HG03565 (cell line): ENCODE data around the gene TMEM134.

Source experiments
- ATAC-seq: cut with Tn5 transposase; IDR thresholded peaks from one replicate; pipeline ENCODE4 v1.9.1; 2021; ENCODE audit warnings: mild to moderate bottlenecking, moderate library complexity; ENCODE audit not compliant: unreplicated experiment

TMEM134 gene

DNA sequence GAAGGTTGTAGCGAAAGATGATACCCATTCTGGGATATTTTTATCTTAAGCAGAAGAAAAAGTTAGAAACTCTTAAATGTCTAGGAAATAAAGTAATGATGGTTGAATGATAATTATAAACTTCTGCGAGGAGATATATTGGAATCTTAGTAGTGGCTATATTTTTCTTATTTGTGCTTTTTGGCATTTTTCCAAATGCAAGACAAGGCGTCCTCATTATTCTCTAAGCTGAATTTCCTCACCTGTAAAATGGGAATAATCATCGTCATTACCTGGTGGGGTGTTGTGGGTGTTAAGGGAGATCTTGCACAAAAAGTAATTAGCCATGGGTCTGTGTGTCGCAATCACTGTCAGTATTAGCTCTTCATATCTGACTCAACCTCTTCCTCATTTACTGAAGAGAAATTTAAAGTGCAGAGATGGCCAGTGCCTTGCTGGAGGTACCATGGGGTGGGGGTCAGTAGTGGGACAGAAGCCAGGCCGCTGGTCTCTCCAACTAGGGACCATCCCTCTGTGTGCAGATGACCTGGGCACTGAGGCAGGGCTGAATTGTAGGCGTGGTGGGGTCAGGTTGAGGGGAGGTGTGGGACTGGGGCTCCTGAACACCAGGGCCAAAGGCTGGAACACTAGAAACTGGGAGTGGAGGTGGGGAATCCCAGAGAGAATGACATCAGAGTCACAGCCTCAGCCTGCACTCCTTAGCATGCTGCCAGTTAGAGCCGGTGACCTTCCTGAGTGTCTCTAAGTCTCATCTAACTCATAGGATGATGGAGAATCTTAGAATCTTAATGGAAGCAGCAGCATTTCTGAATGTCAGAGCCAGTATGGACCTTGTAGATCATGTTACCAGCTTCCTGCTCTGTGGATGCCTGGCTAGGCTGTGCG is 32.0 kb upstream of the TMEM134 start:
- no peak for ATAC-seq

DNA sequence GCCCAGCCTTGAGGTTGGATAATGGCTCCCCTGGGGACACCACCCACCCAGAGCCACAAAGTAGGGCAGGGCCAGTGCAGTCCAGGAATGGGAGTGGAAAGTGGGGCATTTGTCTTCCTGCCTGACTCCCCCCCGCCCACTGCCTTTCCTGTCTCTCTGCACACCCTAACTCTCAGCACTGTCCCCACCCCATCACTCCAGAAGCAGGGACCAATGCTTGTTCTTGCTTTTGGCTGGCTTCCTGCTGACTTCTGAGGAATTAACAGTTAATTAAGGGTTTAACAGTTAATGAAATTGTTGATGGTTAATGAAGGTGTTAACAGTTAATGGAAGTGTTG is 31.4 kb upstream of the TMEM134 start:
- no peak for ATAC-seq

DNA sequence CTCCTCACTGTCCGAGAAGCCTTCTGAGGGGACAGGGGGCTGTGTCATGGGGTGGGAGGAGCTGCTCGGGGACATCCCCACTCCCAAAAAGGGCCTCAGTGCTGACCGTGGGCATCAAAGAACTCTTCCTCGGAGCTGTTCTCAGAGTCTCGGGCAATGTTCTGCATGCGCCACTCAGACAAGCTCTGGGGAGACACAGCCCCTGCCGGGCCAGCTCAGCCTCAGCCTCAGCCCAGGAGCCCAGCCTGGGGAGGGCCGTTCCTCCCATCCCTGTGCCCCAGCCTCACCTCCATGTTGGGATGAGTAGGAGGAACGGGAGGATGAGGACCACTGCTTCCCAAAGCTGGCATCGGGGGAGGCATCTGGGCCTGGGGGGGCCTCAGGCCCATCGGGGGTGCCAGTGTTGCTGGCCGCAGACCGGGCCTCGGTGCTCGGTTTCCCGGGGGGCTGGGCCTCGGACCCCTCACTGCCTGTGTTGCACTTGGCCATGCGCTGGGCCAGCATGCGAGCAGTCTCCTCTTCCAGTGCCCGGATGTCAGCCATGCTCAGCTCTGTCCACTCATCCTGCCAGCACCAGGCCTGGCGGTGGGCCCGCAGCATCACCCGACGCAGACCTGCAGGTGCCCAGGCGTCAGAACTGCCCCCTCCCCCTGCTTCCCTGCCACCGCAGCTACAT is 30.9 kb upstream of the TMEM134 start:
- no peak for ATAC-seq

DNA sequence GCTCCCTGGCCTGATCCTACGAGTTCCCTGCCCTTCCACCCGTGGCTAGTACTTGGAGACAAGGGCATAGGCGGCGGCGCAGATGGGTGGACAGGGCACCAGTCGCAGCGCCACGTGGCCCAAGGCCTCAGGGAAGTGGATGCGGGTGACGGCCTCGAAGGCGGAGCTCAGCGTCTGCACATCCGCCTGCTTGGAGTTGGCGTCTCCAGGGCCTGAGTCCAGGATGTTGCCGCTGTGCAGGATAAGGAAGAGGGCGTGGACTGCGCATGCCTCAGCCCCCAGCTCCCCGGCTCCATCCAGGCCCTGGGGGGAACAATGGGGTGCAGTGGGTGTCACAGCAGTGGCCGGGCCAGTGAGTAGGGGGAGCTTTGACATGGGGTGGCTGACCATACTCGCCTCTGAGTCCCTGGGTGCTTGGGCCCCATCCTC is 29.5 kb upstream of the TMEM134 start:
- no peak for ATAC-seq

DNA sequence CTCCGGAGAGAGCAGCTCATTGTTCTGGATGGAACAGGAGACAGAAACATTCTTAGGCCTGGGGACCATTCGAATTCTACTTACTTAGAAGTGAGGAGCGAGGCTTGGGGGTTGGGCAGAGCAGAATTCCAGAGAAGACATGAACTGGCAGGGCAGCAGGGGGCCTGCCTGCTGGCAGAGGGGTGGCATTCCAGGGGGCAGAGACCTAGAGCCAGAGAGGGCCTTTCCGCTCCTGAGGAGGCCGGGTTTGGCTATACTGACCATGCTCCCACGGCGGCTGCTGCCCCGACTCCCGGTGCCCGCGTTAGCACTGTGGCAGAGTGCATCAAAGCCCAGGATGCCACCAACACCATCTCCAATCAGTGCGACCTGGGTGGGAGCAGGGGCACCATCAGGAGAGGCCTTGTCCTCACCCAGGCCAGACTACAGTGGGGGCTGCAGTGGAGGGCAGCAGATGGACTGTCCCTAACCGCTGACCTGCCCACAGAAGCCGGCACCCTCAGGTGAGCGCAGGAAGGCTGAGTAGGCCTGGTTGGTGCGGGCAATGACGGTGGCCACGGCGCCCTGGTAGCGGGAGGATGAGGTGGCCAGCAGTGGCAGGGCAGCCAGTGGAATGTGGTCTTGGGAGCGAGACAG is 28.7 kb upstream of the TMEM134 start:
- ATAC-seq = no peak

DNA sequence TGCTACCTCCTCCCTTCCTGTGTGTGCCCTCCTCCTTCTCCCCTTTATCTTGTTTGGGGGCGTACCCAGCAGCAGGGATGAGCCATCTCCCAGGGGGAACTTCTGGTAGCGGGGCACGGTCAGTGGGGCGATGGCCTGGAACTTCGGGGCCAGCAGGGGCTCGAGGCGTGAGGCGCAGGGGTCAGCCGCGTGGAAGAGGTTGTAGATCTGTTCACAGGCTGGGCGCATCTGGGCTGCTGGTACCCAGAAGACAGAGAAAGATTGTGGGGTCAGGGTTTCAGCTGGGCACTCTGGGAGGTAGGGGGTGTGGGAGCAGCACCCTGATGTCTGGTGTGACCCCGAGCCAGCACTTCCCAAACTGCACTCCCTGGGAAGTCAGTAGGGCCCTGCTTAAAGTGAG is 27.1 kb upstream of the TMEM134 start:
- no peak for ATAC-seq

DNA sequence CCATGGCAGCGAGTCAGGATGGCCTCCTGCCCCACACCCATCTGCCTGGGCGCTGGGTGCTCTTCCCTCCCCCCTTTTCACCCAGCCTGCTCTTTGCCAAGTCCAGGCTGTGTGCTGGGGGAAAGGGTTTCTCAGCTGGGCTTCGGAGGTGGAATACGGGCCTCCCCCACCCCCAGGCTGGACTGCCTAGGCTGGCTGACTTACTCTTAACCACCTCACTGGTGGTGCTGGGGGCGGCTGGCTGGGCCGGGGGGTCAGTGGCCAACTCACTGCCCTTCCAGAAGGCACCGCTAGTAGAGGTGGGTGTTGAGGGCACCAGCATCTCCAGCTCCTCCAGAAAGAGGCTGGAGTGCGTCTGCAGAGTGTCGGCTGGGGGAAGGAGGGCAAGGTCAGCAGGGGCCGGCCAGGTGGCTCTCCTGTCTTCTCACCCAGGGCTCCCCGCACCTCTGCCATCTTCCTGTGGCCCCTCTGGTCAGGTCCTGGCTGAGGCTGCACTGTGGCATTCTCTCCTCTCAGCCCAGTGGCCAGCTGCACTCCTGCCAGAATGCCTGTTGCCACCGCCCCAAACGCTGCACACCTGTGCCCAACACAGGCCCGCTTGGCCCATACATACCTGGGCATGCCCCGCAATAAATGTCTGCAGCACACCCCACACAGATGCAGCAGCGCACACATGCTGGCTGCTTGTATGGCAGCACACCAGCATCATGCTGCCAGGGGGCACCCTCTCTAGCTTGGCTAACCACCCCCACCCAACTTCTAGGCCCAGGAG is 26.4 kb upstream of the TMEM134 start:
- ATAC-seq = no peak

DNA sequence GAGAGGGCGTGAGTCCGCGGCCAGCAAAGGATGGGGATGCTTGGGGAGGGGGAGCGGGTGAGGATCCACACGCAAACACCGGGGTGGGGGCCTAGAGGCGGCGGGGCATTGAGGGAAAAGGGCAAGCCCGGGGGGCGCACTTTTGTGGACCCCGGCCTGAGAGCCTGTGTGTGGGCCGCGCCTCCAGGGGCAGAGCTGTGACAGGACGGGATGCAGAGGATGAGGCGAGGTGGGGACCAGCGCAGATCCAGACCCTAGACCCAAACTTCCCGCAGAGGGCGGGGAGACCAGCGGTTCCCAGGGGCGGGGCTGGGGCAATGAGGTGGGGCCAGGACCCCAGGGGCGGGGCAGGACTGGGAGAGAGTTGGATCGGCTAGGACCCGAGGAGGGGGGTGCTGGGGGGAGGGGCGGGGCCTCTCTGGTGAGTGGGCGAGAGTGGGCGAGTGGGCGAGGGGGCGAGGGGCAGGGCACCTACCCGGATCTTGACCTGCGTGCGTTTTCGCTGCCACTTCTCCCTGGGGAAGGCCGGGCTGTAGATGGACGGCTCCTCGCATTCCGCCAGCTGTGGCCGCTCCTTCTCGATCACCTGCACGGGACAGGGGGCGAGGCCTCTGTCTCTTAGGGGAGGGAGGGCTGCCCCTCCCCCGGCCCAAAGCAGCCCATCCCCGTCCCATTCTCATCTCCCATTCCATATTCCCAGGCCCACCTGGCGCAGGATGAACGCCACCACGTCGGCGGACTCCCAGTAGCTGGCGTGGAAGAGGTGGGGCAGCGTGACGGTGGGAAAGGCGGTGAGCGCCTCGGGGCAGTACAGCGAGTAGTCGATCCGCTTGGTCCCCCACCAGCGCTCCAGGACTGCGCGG is 25.6 kb upstream of the TMEM134 start:
- ATAC-seq = no peak

DNA sequence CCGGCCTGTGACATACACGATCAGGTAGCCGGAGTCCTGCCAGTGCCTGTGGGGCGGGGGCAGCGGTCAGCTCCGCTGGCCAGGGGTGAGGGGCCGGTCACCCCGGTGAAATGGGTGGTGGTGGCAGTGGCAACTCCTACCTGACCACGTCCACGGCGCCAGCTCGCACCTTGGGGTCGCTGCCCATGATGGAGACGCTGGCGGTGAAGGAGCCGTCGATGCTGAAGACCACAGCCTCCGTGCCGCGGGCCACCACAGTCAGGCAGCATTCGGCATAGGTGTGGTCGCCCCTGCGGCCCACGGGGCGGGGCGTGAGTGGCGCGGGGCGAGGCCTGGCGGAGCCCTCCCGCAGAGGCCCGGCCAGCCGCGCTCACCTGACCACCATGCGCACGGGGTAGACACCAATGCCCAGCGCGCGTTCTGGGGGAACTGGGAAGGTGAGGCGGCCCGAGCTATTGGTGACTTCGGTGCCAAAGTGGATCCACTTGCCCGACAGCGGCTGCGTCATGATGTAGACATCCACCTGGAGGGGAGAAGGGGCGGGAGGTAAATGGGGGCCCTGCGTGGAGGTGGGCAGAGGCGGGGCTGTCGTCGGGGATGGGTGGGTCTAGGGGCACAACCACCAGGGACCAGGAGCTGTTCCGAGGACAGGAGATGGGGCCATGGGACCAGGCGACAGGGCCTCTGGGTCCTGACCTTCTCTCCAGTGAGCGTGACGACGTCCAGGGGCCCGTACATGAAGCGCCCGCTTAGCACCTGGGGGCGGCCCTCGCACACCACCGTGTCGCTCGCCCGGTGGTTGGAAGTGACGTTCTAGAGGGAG is 24.7 kb upstream of the TMEM134 start:
- no peak for ATAC-seq

DNA sequence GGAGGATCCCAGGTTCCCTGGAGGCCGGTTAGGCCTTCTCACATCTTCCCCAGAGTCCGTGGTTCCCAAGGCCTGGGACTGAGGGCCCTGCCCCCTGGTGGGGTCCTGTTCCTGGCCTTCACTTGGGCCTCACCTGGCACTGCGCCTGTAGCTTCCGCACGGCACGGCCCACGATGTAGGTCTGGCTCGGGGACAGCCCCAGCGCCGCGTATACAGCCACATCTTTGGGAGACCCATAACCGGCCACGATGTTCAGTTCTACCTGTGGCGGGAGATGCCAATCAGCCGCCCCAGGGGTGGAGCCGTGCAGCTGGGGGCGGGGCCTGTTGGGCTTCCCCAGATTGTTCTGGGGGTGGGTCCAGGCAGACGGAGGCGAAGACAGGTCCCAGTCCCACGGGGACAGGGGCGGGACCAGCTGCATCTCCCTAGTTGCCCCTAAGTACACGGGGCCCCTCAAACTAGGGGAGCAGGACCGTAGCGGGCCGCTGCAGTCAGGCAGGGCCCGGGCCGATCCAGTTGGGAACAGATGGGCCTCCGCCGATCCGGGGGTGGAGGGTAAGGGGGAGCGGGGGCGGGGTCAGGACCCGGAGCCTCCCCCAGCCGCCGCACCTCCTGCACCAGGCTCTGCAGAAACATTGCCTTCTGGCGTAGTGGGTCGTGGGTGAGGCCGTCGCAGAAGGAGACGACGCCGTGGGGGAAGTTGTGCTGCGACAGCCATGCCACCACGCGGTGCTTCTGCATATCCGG is 23.9 kb upstream of the TMEM134 start:
- no peak for ATAC-seq

DNA sequence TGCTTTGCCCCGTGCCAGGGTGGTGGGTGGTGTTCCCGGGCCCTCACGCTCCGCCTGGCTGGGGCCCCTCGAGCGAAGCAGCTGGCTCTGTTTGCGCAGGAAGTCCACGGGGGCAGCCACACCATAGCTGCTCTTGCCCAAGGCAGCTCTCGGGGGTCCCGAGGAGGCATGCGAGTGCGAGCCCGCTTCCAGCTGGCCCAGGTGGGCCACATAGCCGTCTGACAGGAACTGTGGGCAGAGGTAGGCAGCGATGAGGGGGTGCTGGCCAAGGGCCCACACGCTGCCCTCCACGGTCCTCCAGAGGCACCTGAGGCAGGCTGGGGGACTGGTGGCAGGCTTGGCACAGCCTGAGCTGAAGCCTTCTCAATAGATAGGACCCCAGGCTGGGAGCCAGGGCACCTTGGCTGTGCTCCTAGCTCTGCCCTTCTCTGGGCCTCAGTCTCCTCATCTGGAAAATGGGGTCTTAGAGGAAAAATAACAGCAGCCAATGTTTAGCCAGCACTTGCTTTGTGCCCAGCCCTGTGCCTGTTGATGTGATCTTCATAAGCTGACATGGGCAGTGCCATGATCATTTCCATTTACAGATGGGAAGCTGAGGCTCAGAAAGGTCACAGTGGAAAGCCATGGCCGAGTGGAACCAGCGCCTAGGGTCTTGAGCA is 23.1 kb upstream of the TMEM134 start:
- no peak for ATAC-seq

DNA sequence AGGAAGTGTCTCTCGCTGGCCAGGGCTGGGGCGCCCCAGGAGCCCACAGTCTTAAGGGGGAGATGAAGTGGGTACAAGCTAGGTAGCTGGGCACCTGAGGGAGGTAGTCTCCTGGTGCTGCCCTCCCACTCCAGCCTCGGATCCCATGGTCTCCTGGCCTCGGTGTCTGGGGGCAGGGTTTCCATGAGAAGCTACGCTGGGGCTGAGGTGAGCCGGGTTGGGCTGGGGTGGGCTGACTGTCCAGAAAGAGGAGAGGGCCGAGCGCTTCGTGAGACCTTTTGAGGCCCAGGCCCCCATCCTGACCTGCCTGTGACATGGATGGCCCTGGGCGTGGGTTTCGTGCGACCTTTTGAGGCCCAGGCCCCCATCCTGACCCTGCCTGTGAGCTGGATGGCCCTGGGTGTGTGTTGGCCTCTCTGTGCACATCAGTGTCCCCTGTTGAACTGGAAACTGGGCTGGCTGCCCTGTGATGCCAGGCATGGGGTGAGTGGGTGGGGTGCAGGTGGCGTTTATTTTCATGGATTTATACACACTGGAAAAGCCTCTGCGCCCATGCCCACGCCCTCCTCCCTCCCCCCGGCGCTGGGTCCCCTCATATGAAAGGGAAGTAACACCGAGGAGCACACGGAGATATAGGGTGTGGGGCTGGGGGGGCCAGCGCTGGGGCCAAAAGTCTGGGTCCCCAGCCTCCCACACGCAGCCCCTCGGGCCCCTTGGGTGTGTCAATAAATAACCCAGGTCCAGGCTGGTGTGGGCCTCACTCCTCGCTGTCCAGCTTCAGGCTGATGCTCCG is 22.4 kb upstream of the TMEM134 start:
- no peak for ATAC-seq

DNA sequence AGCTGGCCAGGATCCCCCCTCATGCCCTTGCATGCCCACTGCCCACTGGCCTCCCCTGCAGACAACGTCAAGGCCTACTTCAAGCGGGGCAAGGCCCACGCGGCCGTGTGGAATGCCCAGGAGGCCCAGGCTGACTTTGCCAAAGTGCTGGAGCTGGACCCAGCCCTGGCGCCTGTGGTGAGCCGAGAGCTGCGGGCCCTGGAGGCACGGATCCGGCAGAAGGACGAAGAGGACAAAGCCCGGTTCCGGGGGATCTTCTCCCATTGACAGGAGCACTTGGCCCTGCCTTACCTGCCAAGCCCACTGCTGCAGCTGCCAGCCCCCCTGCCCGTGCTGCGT is 21.6 kb upstream of the TMEM134 start:
- ATAC-seq = no peak

DNA sequence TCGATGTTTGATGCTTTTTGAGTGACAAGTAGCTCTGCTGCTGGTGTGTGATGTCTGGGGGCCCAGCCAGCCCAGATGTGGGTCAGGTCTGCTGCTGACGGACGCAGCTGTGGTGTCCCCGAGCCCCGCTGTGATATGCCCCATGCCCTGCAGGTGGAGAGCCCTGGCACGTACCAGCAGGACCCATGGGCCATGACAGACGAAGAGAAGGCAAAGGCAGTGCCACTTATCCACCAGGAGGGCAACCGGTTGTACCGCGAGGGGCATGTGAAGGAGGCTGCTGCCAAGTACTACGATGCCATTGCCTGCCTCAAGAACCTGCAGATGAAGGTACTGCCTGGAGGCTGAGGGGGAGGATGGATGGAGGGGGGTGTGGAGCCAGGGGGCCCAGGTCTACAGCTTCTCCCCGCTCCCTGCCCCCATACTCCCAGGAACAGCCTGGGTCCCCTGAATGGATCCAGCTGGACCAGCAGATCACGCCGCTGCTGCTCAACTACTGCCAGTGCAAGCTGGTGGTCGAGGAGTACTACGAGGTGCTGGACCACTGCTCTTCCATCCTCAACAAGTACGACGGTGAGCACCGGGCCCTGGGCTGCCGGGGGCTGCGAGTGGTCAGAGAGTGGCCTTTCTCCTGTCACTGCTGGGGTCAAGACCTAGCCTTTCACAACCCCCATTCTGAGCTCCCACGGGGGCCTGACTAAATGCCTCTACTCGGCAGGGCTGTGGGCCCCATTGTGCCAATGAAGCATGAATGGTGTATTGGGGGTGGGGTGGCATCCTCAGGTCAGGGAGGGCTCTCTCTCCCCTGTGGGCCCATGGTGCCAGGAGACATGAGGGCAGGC is 21.1 kb upstream of the TMEM134 start:
- no peak for ATAC-seq

DNA sequence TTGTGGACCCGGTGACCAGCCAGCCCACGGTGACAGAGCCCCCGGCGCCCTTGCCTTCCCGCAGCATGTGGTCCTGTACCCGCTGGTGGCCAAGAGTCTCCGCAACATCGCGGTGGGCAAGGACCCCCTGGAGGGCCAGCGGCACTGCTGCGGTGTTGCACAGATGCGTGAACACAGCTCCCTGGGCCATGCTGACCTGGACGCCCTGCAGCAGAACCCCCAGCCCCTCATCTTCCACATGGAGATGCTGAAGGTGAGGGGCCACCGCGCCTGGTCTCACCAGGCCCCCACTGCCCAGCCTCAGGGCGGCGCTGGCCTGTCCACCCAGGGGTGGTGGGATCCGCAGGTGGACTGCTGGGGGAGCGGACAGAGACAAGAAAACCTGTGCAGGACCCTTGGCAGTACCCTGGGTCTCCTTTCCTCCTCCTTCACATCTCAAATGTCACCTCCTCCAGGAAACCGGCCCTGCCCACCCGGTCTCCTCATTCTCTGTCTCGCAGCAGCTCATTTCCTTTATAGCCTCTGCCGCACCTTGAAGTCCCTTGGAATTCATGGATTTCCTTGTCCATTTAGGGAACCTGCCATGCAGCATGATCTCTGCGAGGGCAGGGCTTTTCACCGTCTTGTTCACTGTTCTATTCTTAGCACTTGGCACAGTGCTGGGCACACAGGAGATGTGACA is 20.3 kb upstream of the TMEM134 start:
- ATAC-seq = no peak
